Middle frontal gyrus (tissue), 1 donor: ENCODE results near the gene ADAMTS2.

Source experiments
- DNase-seq: peaks from one replicate; pipeline ENCODE4 v3.0.0-alpha.2; 2015; ENCODE audit warnings: low spot score; ENCODE audit errors: extremely low spot score

Gene ADAMTS2

DNA sequence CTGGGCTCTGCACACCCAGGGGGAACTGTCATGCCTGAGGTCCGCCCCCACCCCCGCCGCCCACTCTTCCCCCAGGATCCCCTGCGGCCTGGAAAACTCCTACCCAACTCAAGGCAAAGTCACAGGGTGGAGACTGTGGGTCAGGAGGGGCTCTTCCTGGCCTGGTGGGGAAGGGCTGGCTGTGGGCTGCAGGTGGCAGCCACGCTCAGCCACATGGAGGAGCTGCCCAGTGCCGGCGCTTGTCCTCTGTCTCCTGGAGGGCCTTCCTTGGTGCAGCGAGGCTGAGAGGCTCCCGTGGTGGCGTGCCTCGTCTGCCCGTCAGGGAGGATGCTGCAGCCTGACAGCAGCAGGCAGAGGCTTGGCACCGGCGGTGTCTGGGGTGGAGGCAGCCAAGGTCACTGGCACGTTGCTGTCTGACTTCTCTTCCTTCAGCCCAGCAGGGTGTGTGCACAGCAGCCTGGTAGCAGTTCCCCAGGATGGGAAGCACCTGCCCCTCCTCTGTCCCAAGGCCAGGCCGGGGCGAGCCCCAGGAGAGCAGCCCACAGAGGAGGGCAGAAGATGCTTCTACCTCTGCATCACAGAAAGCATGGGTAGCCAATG is 78.1 kb downstream of the ADAMTS2 start:
- no peak for DNase-seq

DNA sequence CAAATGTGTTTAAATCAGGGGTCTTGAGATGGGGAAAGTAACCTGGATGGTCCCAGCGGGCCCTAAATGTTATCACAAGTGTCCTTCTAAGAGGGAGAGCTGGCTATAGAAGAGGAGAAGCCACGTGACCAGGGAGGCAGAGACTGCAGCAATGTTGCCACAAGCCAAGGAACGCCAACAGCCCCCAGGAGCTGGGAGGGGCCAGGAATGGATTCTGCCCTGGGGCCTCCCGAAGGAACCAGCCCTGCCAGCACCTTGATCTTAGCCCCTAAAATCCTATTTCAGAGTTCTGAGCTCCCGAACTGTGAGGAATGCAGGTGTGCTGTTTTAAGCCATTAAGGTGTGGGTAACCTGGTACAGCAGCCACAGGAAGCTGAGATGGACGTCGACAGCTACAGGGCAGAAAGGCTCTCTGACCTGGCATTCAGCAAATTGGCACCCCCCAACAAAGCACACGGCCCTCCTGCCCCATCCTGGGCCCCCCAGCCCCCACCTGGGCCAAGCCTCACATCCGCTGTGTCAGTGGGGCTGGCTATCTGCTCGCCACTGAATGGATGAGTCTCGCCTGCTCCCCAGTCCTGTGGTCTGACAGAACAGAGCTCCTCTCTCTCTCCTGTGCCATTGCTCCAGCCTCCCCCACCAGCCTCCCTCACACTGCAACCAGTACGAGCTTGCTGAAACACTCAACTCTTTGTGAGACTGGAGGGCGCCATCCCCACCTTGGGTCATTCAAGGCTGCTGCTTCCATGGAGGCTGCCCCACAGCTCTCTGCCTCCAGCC is 78.8 kb downstream of the ADAMTS2 start:
- DNase-seq = no peak

DNA sequence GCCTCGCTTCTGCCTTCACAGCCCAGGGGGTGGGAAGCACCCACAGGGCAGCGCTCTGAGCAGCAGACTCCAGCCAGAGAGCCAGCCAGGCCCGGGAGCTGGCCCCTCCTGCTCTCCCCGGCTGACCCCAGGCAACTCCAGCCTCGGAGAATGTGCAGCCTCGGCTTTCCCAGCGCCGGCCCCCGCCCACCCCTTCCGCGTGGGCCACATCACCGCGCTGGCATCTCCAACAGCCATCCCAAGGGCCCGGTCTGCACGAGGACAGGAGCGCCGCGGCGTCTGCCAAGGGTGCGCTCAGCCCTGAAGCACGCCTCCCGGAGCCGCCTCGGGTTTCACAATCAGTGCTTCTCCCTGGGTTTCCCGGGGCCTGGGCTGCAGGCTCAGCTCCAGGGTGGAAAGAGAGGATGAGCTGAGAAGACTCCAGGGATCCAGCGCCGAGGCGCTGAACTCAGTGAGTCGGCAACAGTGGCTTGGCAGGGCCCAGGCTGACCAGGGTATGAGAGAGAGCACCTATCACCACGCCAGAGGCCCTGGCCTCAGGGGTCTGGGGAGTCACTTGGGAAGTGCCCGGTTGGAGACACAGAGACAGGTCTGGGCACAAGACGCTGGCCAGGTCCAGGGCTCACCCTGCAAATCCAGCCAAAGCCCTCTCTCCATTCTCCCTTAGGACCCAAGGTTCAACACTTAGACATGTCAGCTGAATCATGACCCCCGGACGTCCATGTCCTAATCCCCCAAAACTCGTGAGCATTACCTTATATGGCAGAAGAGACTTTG is 79.6 kb downstream of the ADAMTS2 start:
- no peak for DNase-seq

DNA sequence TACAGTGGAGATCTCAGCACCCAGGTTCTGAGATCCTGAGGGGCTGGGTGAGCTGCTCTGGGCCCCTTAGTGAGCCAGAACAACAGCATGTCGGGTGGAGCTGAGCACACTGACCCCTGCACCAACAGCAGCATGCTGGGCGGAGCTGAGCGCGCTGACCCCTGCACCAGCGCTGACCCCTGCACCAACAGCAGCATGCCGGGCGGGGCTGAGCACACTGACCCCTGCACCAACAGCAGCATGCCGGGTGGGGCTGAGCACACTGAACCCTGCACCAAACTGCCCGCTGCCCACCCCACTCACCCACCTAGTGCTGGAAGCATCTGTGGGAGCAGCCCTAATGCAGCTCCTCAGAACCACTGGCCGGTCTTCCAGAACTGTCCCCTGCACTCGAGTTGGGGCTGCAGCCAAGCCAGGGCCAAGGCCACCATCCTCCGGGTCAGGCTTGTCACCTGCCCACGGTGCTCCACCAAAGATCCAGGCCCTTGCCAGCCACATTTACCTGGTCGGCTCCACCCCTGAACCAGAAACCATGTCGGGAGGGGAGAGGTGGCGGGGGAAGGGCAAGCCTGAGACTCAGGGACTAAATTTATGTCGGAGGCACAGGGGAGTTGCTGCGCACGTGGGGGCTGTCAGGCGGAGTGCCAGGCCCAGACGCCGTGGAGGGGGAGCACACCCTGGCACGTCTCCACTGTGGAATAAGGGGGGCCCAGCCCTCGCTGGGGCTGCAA is 80.3 kb downstream of the ADAMTS2 start:
- no peak for DNase-seq

DNA sequence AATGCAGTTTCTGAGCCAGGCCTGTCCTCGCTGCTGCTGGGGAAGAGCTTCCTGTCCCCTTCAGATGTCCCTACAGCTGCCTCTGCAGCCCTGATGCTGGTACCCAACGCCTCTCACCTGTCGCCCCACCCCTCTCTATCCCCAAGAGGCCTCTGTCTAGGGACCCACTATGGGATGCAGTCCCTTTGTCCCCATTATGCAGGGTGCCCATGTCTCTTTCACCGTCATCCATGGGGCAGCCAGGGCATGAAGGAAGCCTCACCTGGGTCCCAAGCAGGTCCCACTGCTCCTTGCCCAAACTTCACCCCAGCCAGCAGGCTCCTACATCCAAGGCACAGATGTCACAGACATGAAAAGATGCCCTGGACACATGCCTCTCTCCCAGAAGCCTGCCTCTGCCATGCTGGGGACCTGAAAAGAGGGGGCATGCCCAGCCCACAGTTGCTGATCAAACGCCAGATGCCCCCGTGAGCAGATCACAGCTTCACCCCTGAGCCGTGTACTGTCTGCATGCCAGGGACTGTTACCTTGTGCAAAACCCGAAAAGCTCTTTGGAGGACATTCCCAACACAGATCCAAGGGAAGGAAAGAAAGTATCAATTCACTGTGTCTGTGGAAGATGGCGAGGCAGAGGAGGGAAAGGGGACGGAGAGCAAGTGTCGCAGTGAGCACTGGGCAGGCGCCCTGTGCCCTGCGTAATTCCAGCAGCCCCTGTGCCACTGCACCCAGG is 81.0 kb downstream of the ADAMTS2 start:
- DNase-seq = no peak

DNA sequence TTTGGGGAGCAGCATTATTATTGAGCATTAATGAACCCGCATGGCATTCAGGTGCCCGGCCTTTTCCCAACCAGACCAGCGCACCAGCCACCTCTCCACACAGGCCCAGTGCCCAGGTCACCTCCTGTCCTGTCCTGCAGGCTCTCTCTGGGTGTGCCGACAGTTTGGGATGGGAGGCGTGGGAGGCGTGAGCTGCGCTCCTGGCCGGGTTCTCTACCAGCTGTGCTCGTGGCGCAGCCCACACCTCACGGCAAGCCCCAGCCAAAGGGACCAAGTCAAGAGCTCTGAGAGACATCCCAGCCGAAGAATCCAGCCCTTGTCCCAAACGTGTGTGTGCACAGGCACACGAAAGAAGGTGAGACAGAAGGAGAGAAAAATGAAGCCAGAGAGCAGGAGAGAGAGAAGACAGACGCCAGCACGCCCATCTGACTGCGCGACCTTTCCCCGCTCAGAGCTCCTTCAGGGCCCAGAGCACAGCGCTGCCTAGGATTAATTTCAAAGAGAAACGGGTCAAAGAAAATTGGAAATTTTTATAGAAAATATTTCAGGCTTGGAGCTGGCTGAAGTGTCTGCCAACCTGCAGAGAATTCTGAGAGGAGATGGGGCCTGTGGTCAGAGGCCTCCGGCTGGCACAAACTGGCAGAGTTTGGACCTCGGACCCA is 81.7 kb downstream of the ADAMTS2 start:
- no peak for DNase-seq

DNA sequence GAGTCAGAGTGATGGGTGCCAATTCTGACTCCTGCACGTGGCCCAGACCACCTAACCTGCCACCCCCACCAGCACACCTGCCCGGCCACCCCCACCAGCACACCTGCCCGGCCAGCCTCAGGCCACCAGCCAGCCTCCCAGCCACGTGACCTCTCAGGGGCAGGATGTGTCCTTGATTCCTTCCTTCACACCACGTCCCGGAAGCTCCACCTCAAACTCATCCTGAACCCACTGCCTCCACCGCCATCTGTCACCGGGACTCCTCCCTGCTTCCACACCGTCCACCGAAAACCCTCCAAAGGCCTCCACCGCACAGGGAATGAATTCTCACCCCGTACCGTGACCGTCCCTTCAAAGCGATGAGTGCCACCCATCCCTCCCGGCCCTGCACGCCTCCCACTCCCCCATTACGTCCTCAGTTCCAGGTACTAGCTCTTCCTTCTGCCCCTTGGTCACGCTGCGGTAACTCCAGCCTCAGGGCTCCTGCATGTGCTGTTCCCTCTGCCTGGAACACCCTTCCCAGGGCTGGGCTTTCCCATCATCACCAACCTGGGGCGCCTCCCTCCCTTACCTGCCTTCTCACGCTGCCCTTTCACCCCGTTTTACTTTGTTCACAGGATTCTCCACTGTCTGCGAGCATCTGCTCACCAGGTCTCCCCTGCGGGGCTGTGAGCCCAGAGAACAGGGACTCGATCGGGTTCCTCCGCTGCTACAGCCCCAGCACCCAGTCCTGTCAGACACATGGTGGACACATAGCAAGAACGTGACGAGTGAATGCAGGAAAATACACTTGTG is 82.9 kb downstream of the ADAMTS2 start:
- no peak for DNase-seq

DNA sequence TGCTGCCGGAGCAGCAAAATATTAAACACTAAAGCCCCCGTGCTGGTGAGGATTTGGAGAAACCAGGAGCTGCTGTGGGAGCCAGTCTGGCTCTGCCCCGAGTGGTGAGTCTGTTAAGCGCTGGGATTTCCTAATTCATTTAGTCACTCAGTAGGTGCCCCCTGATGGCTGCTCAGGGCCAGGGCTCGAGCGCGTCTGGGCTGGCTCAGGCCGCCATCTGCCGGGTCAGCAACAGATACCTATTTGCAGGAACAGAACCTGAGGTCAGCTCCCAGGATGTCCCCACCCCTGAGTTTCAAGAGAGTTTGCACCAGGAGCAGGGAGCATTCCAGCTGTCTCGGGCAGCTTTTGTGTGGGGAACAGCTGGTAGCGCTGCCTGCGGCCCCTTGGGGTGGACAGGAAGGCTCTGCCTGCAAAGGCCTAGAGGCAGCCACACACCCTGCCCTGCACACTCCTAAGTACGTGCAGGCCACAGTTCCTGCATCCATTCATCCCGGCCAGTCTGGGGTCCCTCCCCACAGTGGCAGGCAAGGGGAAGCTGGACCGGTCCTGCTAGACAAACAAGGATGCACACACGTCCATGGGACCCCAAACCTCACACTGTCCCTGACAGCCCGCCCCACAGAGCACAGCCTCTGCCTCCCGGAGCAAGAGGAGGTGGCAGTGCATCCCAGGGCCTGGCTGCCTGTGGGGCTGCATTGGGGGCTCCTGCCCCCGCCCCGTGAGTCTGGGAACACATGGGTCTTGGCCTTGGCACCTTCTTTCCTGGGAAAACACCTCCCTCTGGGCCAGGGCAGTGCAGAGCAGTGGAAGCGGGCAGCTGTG is 83.7 kb downstream of the ADAMTS2 start:
- no peak for DNase-seq

DNA sequence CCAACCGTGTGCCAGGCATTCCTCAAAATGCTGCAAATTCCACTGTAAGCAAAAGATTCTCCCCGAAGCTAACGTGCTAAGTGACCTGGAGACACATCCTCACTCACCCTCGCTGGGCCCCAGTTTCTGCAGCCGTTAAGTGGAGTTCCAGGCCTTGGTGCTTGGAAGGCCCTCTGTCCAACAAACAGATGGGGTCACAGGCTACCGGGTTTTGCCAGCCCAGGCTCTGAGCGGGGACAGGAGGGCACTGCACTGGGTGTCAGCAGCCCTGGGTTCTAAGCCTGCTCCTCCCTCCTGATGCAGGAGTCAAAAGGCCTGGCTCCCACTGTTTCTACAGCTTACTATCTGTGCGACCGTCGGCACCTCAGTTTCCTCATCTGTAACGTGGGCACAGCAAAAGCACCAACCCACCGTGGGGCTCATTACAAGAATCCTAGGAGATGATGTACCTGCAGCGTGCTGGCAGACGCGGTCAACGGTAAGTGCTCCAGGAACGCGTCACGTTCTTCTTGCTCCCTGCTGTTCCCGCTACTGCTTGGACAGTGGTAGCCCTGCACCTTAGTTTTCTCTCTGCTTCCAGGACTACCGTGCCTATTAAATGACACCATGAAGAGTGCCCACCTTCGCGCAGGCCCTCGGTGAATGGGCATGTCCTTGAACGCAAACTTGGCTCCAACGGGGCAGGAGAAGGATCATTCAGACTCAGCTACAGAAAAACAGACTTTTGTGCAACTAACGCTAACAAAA is 84.8 kb downstream of the ADAMTS2 start:
- DNase-seq = no peak

DNA sequence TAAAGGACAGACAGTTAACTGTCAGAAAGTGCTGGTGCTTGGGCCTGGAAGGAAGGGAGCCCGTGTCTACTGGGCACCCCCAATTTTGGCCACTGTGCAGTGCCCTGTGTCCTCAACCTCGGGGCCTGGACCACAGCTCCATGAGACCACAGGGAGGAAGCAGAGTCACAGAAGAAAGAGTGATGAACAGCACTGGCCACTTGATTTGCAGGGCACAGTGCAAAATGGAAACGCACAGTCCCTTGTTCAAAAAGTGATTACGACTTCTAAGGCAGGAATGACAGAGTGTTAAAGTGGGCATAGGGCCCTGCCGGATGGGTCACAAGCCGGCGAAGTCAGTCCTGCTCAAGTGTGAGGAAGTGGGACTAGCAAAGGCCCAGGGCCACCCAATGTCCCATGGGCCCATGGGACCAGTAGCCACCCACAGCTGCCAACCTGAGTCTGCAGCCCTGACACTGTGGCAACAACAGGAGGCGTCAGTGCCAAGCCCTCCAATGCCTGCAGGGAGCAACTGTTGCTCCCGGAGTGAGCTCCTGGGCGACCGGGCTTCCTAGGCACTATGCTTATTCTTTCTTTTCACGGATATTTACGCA is 85.4 kb downstream of the ADAMTS2 start:
- no peak for DNase-seq

DNA sequence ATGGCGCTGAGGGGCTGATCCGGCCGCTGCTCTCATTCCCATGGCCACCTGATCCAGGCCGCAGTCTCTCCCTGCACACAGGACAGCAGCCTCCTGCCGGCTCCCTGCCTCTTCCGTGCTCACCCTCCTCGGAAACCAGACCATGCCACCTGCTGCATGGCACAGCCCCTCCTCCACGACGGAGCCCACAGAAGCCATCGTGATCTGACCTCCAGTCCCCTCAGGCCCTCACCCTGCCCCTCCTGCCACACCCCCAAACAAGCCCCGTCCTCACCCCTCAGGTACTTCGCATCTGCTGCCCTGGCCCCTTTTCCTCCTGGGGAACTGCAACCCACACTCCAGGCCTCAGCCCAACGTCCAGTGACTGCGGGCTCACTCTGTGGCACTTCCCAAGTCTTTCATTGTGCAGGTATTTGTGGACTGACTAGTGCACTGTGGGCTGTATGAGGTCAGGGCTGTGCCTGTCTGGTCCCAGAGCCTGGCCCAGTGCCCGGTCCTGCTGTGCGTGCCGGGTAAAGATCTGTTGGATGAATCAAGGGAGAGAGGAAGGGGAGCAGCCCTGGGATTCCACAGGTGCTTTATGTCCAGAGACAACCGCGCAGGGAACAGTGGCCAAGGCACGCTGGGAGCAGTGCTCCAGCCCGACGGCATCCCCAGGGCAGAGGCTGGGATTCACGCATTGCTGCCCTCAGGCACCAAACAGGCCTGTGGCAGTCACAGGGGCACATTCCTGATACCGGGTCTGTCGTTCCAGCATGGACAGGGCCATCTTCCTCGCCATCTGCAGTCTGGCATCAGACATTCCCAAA is 86.1 kb downstream of the ADAMTS2 start:
- DNase-seq = no peak

DNA sequence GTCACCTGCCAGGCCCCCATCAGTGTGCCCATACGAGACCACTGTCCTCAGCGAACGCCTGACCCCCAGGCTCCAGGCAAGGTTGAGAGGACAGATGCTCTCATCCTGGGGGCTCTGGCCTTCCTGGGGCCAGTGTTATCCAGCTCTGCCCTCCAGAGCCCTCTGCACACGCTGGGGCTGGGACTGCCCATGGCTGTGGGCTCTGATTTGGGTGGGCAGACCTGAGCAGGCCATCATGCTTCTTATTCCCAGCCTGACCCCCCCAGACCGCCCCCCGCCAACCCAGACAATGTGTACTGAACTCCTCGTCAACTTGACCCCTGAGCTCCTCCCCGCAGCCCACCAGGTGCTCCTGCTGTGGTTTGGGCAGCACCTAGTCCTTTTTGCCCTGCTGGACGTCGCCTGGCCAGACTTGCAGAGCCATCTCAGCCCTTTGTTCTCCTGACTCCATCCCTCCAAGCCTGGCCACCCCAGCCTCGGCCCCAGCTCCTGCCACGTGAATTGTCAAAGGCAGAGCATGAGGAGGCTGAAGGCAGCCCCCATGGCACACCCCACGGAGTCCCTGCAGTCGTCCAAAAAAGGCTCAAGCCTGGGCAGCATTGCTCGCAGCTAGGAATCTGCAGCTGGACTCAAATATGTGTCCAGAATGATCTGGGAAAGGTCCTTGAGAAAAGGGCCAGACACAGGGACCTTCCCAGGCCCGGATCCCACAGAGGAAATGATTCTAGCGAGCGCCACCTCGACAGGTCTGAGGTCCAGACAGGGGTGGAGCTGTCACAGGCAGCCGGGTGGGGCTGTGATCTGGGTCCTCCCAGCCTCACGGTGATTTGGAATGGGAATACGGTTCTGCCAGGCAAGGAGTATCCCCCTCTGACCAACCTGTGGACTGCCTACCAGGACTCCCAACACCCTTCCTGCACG is 87.0 kb downstream of the ADAMTS2 start:
- DNase-seq = no peak

DNA sequence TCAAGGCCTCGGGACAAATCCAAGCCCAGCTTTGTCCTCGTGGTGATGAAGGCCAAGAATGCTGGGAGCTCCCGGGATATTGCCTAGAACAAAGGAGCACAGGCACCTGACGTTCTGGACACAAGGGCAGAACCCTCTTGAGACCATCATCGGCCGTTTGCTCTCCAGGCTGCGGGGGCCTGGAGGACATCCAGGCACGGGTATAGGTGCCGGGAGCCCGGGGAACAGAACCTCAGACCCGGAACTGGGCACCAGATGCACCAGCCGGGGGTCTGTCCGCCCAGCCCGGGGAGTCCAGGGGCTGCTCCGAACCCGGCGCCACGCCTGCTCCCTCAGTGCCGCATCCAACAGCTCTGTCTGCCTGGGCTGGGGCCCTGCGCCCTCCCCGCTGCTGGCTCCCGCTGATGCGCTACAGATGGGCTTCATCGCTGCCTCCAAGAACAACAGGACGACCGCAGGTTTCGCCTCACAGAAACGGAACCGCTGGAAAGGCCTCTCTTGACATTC is 88.0 kb downstream of the ADAMTS2 start:
- no peak for DNase-seq

DNA sequence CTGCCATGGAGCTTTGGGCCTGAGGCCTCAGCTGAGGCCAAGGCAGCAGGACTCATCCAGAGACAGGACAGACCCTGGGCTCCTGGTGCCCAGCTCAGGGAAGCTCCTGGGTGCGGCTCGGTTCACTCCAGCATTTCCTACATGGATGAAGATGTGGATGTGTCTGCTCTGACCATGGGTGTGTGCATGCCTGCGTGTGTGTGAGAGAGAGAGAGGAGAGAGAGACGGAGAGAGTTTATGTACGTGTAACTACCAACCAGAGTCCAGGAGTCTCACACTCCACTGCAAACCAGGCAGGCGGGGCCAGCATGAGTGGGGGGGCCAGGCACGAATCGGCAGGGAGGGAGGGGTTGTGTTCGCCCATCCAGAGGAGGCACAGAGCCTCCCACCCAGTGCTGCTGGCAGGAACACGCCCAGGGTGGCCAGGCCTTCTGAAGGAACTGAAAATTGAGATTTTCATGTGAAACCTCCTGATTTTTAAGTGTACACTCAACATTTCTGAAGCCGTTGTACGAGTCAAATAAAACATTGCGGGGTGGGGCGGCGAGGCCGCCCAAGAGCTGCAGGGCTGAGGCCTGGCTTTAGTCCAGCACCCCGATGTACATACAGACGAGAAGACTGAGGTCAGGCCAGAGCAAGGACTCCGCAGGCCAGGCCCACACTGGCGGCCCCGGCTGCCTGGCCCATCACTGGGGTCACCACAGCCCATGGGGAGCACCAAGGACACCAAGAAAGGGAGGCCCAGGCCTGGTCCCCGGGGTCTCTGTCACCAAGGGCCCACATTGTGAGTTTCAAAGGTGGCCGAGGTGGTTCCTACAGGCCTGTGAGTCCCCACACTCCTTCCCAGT is 88.7 kb downstream of the ADAMTS2 start:
- no peak for DNase-seq
